Neuronal stem cell (in vitro differentiated cells): ENCODE results near the gene MYL6B.

Source experiments
- DNase-seq: peaks from one replicate; pipeline ENCODE4 v3.0.0-alpha.2; 2013; ENCODE audit warnings: low spot score
- H2AFZ ChIP-seq: one replicate; pipeline ENCODE4 v1.6.1; 2013; ENCODE audit warnings: mild to moderate bottlenecking, low read length, inconsistent platforms
- H2AK5ac ChIP-seq: 2 replicates; pipeline ENCODE4 v1.6.1; 2013; ENCODE audit warnings: low read depth, mild to moderate bottlenecking, inconsistent platforms, low read length, moderate library complexity, mixed read lengths
- H2BK120ac ChIP-seq: 2 replicates; pipeline ENCODE4 v1.6.1; 2013; ENCODE audit warnings: low read depth, mild to moderate bottlenecking, inconsistent platforms, low read length, moderate library complexity, mixed read lengths
- H2BK12ac ChIP-seq: one replicate; pipeline ENCODE4 v1.6.1; 2013; ENCODE audit warnings: low read length, inconsistent platforms
- H2BK15ac ChIP-seq: 2 replicates; pipeline ENCODE4 v1.6.1; 2013; ENCODE audit warnings: mild to moderate bottlenecking, low read length, inconsistent platforms, mixed read lengths
- H2BK5ac ChIP-seq: one replicate; pipeline ENCODE4 v1.6.1; 2013; ENCODE audit warnings: inconsistent platforms, mild to moderate bottlenecking, low read length, moderate library complexity
- H3K14ac ChIP-seq: one replicate; pipeline ENCODE4 v1.6.1; 2013; ENCODE audit warnings: low read length, inconsistent platforms
- H3K18ac ChIP-seq: 2 replicates; pipeline ENCODE4 v1.6.1; 2013; ENCODE audit warnings: low read length, inconsistent platforms
- H3K23ac ChIP-seq: 2 replicates; pipeline ENCODE4 v1.6.1; 2013; ENCODE audit warnings: low read depth, mild to moderate bottlenecking, mixed read lengths, low read length, inconsistent platforms; ENCODE audit not compliant: poor library complexity
- H3K27ac ChIP-seq: replicated peaks from 3 replicates; pipeline ENCODE4 v1.5.1; 2013; ENCODE audit warnings: low read length, inconsistent platforms
- H3K27me3 ChIP-seq, 3 experiments: 2 replicates each; pipeline ENCODE4 v1.6.1; 2013; ENCODE audit warnings: low read length in 3 of 3, mild to moderate bottlenecking in 2 of 3, inconsistent platforms in 1 of 3, low read depth in 1 of 3, mixed read lengths in 1 of 3, moderate library complexity in 1 of 3; ENCODE audit not compliant: control insufficient read depth in 3 of 3, insufficient read depth in 3 of 3
- H3K36me3 ChIP-seq, 2 donors: replicated peaks in 1 of 2; 2 replicates each; pipeline ENCODE4 v1.6.1; 2013; ENCODE audit warnings: low read length in 2 of 2; ENCODE audit not compliant: control insufficient read depth in 2 of 2, insufficient read depth in 2 of 2
- H3K4ac ChIP-seq: 2 replicates; pipeline ENCODE4 v1.6.1; 2013; ENCODE audit warnings: inconsistent platforms, mild to moderate bottlenecking, low read length, moderate library complexity
- H3K4me1 ChIP-seq, 2 donors: 1 replicate in 1 of 2; 2 replicates in 1 of 2; pipeline ENCODE4 v1.6.1; 2013; ENCODE audit warnings: low read length in 2 of 2, low read depth in 1 of 2; ENCODE audit not compliant: control insufficient read depth in 2 of 2, insufficient read depth in 1 of 2
- H3K4me2 ChIP-seq: one replicate; pipeline ENCODE4 v1.6.1; 2013; ENCODE audit warnings: mild to moderate bottlenecking, low read length, inconsistent platforms; ENCODE audit not compliant: insufficient read depth, poor library complexity, severe bottlenecking
- H3K4me3 ChIP-seq, 2 donors: 2 replicates each; pipeline ENCODE4 v1.5.1; 2013; ENCODE audit warnings: low read length in 2 of 2, mild to moderate bottlenecking in 2 of 2, inconsistent platforms in 1 of 2, moderate library complexity in 1 of 2
- H3K79me1 ChIP-seq: one replicate; pipeline ENCODE4 v1.6.1; 2013; ENCODE audit warnings: low read depth, mild to moderate bottlenecking, inconsistent platforms, low read length, moderate library complexity
- H3K9ac ChIP-seq: one replicate; pipeline ENCODE4 v1.6.1; 2013; ENCODE audit warnings: mild to moderate bottlenecking, low read depth, low read length, inconsistent platforms; ENCODE audit not compliant: poor library complexity
- H3K9me3 ChIP-seq, 2 donors: replicated peaks in 1 of 2; 2 replicates each; pipeline versions ENCODE3 to v1.6.1; 2013; ENCODE audit warnings: low read length in 2 of 2, mild to moderate bottlenecking in 2 of 2, inconsistent platforms in 1 of 2, low read depth in 1 of 2, mixed read lengths in 1 of 2, moderate library complexity in 1 of 2; ENCODE audit not compliant: control insufficient read depth in 2 of 2, insufficient read depth in 1 of 2
- H4K8ac ChIP-seq: one replicate; pipeline ENCODE4 v1.6.1; 2013; ENCODE audit warnings: low read depth, mild to moderate bottlenecking, inconsistent platforms, low read length, moderate library complexity
- H4K91ac ChIP-seq: one replicate; pipeline ENCODE4 v1.6.1; 2013; ENCODE audit warnings: low read length, low read depth, mild to moderate bottlenecking, inconsistent platforms; ENCODE audit not compliant: poor library complexity
- WGBS, 2 donors: extraction: QIAGEN DNeasy Blood & Tissue Kit; methylation state at CpG; one replicate each; pipeline ENCODE4 v1.1.7; 2013; ENCODE audit warnings: missing lambda C conversion rate in 2 of 2, mixed read lengths in 1 of 2; ENCODE audit not compliant: insufficient read length in 2 of 2, insufficient replicate concordance in 1 of 2; ENCODE audit errors: extremely low coverage in 2 of 2; 5-methylcytosine and 5-hydroxymethylcytosine counted together

MYL6B gene

DNA sequence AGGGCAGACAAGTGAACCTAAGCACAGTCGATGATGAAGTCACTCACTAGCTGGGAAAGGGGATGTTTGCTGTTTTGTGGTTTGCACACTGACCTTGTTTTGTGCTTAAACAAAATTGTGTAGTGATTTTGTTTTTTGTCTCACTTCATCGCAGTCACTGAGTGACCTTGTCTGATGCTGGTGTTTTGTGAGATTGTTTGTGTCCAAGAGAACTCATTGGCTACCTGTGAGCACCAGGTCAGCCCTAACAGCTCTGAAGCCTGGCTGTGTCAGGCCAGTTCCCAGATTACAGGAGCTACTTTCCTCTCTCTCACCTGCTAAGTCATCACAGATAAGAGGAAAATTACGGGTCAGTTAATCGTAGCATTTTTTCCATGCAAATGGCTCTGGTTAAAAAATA, 28.3 kb upstream of the MYL6B start:
- no peak overlapping the region for H4K8ac ChIP-seq
- H3K4ac ChIP-seq = no peak overlapping the region
- no peak overlapping the region for H2AK5ac ChIP-seq
- no peaks in the 10 kb centered on the region for H3K27me3 ChIP-seq
- no peak overlapping the region for H3K4me3 ChIP-seq
- H4K91ac ChIP-seq = no peak overlapping the region
- H3K79me1 ChIP-seq = no peaks in the 10 kb centered on the region
- no peak overlapping the region for H2BK12ac ChIP-seq
- no peak overlapping the region for H2BK120ac ChIP-seq
- no peak overlapping the region for H3K18ac ChIP-seq
- no peak overlapping the region for H2BK15ac ChIP-seq
- no peak overlapping the region for H3K27ac ChIP-seq
- no peaks in the 10 kb centered on the region for H3K9me3 ChIP-seq
- no peak overlapping the region for H3K14ac ChIP-seq
- no peak overlapping the region for H2BK5ac ChIP-seq
- H3K9ac ChIP-seq = no peak overlapping the region
- peaks cover 8 to 14% of the 10 kb centered on the region in 2 donors for H3K4me1 ChIP-seq
- H3K23ac ChIP-seq = no peak overlapping the region
- no peak overlapping the region for H2AFZ ChIP-seq
- DNase-seq = no peak
- WGBS, 2 donors = no CpG with 5 or more reads among the region's 4 CpGs
- peaks cover 19 to 35% of the 10 kb centered on the region in 2 donors for H3K36me3 ChIP-seq
- no peak overlapping the region for H3K4me2 ChIP-seq

DNA sequence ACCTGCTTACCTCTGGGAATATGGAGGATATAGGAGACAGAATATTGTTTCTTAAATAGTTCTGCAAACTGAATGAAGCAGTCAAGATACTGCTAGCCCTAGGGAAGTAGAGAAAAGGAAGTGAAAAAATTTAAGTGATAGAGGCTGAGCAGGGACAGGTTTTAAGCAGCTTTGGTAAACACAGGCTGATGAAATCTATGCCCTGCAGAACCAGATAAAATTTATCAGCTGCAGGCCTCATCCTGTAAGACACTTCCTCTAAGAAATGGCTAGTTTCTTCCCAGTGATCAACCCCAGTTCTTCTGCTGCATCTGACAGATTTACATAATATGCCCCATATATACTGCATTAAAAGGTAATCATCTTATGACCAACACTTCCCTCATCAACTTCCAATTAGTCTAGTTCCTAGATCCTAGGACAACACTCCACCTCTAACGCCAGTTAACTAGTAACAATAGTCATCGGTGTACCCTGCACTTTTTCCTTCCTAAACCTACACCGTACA, 25.6 kb upstream of the MYL6B start:
- H2BK120ac ChIP-seq = no peak overlapping the region

DNA sequence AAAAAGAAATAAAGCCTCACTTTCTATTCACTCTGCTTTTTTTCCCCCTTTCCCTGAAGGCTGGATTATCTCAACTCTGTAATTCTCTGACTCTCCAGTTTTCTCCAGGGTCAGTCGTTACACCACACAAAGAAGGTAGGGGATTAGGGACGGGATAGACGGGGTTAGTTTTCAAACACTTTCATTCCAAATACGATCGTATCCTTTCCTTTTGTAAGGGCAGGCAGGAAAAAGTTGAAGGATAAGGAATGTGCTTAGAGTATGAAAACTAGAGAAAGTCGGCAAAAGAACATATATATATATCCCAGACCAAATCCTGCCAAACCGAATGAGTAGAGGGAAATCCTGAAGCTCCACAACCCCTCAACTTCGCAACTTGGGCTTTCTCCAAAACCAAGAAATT, 24.9 kb upstream of the MYL6B start:
- no peak overlapping the region for H4K8ac ChIP-seq
- H3K4me1 ChIP-seq = peaks cover 13% of the 10 kb centered on the region in 2 donors
- H3K27ac ChIP-seq = peak overlapping the region; percentile 62
- no peak overlapping the region for H3K9ac ChIP-seq
- no peak overlapping the region for H3K4ac ChIP-seq
- H2BK5ac ChIP-seq = no peak overlapping the region
- no CpG with 5 or more reads among the region's 8 CpGs for WGBS, 2 donors
- peaks cover 21 to 34% of the 10 kb centered on the region in 2 donors for H3K36me3 ChIP-seq
- H2BK15ac ChIP-seq = no peak overlapping the region
- H3K18ac ChIP-seq = no peak overlapping the region
- no peak overlapping the region for H2BK12ac ChIP-seq
- peak overlapping the region; percentile 40 for H3K4me2 ChIP-seq
- no peaks in the 10 kb centered on the region for H3K27me3 ChIP-seq
- H2AFZ ChIP-seq = peak overlapping the region; percentile 46
- no peak for DNase-seq
- H3K9me3 ChIP-seq = no peaks in the 10 kb centered on the region
- no peaks in the 10 kb centered on the region for H3K79me1 ChIP-seq
- H4K91ac ChIP-seq = no peak overlapping the region
- H2BK120ac ChIP-seq = no peak overlapping the region
- no peak overlapping the region for H3K14ac ChIP-seq
- no peak overlapping the region for H2AK5ac ChIP-seq
- peak overlapping the region in 1 of 2 donors; percentile 83 for H3K4me3 ChIP-seq
- H3K23ac ChIP-seq = no peak overlapping the region

More for the DNA sequence above, 25.6 kb upstream of the MYL6B start:
- no peak for DNase-seq
- Histone ChIP-seq H2AK5ac (no peak overlapping the region), H3K14ac (no peak overlapping the region), H4K91ac (no peak overlapping the region), H3K9ac (no peak overlapping the region), H3K23ac (no peak overlapping the region), H4K8ac (no peak overlapping the region), H2AFZ (no peak overlapping the region), H3K4me3 (no peak overlapping the region), H3K79me1 (no peaks in the 10 kb centered on the region), H3K36me3 (peaks cover 16 to 32% of the 10 kb centered on the region in 2 donors), H3K27ac (peak overlapping the region; percentile 62), H3K4me1 (peaks cover 13% of the 10 kb centered on the region in 2 donors), H3K4ac (no peak overlapping the region), H2BK5ac (no peak overlapping the region), H3K27me3 (no peaks in the 10 kb centered on the region), H3K4me2 (no peak overlapping the region), H3K18ac (no peak overlapping the region), H2BK15ac (no peak overlapping the region), H2BK12ac (no peak overlapping the region), H3K9me3 (no peaks in the 10 kb centered on the region)
- no CpG with 5 or more reads among the region's 3 CpGs for WGBS, 2 donors

DNA sequence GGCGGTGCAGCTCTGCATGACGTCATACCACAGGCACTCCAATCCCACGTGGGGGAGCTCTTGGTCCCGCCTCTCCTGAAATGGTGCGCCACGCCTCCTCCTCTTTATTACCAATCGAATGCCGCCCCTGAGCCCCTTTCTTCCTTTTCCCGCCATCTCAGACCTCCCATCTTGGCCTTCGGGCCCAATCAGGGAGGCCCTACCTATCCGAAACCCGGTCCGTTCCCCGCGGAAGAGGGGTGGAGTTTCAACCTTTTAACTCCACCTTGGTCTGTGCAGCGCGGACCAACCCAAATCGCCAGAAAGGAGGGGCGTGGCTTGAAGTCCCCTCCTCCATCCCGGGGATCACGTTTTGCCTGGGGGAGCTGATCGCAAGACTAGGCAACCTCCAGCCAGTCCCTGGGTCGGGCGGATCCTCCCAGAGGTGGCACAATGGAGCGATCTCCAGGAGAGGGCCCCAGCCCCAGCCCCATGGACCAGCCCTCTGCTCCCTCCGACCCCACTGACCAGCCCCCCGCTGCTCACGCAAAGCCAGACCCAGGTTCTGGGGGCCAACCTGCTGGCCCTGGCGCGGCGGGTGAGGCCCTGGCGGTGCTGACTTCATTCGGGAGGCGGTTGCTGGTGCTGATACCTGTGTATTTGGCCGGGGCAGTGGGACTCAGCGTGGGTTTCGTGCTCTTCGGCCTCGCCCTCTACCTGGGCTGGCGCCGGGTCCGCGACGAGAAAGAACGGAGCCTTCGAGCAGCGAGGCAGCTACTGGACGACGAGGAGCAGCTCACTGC, 24.3 kb upstream of the MYL6B start, which contains the start of gene ESYT1:
TSS of gene ESYT1 (plus strand) at position 380 of the 782 bp plus-strand sequence. CDS start at position 433, 53 bp downstream.
- H3K23ac ChIP-seq = peak within 1 kb of the TSS; percentile 77
- no peaks in the 10 kb centered on the region for H3K9me3 ChIP-seq
- DNase-seq = peak; percentile 100
- H3K27me3 ChIP-seq = no peaks in the 10 kb centered on the region
- H3K18ac ChIP-seq = peak within 1 kb of the TSS; percentile 95
- peak within 1 kb of the TSS; percentile 82 to 83 for H3K4me3 ChIP-seq
- H3K14ac ChIP-seq = peak within 1 kb of the TSS; percentile 92
- H3K36me3 ChIP-seq = peaks cover 24 to 37% of the 10 kb centered on the region in 2 donors
- H2BK12ac ChIP-seq = peak within 1 kb of the TSS; percentile 44
- H4K8ac ChIP-seq = no peak within 1 kb of the TSS
- peak within 1 kb of the TSS; percentile 59 for H4K91ac ChIP-seq
- no CpG with 5 or more reads among the region's 49 CpGs for WGBS, 2 donors
- H3K4me2 ChIP-seq = peak within 1 kb of the TSS; percentile 92
- H3K27ac ChIP-seq = peak within 1 kb of the TSS; percentile 63
- peaks cover 13% of the 10 kb centered on the region in 2 donors for H3K4me1 ChIP-seq
- peak within 1 kb of the TSS; percentile 16 for H2AK5ac ChIP-seq
- H2BK120ac ChIP-seq = no peak within 1 kb of the TSS
- H3K4ac ChIP-seq = no peak within 1 kb of the TSS
- peak within 1 kb of the TSS; percentile 76 for H2BK15ac ChIP-seq
- no peak within 1 kb of the TSS for H2BK5ac ChIP-seq
- peak within 1 kb of the TSS; percentile 96 for H3K9ac ChIP-seq
- no peaks in the 10 kb centered on the region for H3K79me1 ChIP-seq
- peak within 1 kb of the TSS; percentile 88 for H2AFZ ChIP-seq
